ENCODE measurements around the gene MC2R.
"Not testable (repeated sequence)": the region's sequence is repeated elsewhere in the genome, so short reads cannot be mapped to it uniquely, and the experiment has no call there.

MC2R gene

DNA sequence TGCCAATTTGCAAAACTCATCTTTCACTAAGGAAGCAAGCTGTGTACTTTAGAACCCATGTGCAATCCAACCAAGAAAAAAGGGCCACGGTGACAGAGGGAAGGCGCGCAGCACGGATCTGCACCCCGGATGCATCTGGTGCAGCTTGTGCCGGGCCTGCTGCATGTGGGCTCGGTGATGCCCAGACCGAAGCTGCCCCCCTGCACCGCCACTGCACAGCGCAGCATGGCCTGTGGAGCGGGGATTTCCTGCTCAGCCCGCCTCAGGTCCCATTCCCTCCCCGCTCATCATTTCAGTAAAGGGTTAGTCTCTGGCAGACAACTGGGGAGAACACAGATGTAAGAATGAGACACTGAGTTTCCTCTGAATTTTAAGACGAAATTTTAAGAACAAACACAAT lies 43.0 kb downstream of the MC2R start:
- DNase-seq (ENCODE audit: low spot score), result no peak
- H3K27ac ChIP-seq, result no peak overlapping the region
- TF ChIP-seq, protein P1, sequence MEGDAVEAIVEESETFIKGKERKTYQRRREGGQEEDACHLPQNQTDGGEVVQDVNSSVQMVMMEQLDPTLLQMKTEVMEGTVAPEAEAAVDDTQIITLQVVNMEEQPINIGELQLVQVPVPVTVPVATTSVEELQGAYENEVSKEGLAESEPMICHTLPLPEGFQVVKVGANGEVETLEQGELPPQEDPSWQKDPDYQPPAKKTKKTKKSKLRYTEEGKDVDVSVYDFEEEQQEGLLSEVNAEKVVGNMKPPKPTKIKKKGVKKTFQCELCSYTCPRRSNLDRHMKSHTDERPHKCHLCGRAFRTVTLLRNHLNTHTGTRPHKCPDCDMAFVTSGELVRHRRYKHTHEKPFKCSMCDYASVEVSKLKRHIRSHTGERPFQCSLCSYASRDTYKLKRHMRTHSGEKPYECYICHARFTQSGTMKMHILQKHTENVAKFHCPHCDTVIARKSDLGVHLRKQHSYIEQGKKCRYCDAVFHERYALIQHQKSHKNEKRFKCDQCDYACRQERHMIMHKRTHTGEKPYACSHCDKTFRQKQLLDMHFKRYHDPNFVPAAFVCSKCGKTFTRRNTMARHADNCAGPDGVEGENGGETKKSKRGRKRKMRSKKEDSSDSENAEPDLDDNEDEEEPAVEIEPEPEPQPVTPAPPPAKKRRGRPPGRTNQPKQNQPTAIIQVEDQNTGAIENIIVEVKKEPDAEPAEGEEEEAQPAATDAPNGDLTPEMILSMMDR (IDR thresholded peaks at IDR 0.05), result no peak
- no peak overlapping the region for H3K4me3 ChIP-seq

DNA sequence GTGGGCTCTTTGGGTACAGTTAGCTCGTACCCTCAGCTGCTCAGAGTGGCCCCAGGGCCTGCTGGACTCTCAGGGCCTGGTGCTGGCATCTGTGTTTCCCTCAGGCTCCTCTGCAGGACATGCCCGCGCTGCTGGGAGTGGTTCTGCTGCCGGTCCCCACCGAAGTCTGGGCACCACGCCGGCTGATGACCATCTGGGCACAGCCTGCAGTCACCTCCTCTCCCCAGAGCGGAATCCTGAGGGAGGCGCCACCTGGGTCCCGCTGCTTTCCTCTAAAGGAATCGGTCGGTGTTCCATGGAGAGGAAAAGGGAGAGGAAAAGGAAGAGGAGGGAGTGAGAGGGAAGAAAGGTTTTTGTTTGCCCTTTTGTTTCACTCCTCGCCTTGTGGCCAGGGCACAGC lies 43.6 kb downstream of the MC2R start:
- TF ChIP-seq, protein P1 (IDR thresholded peaks at IDR 0.05), result no peak
- no peak for DNase-seq (ENCODE audit: low spot score)
- Histone ChIP-seq H3K27ac (no peak overlapping the region), H3K4me3 (no peak overlapping the region)

DNA sequence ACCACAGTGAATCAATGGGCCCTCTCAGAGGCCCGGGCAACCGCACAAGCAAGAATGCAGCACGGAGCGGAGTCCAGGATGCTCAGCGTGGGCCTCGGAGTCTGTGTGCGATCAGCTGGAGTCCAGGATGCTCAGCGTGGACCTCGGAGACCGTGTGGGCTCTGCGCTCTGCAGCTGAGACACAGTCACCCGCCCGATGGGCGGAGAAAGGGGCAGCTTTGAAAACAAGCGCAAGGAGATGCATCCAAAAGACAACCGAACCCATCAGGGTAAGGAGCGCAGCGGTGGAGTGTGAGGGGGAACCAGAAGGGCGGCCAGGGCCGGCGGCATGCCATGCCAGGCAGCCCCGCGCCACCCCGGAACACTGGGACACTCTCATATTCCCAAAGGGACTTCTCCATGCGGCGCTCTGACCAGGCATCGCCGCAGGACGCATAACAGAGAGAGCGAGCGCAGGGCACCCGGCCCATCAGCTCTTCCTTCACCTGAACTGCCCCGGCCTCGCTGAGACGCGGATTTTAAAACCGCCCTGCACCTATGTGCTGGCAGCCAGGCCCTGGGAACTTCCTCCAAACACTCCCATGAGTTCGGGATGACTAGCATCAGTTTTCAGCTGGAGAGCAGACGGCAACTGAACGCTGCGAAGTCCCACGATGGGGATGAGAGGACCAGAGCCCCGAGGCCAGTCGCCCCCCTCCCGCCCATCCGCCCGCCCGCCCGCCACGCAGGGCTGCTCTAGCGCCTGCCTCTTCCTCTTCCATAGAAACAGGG lies 46.6 kb downstream of the MC2R start:
- DNase-seq (ENCODE audit: low spot score), result no peak
- peak overlapping the region; percentile 28 for H3K4me3 ChIP-seq
- TF ChIP-seq, protein P1 (IDR thresholded peaks at IDR 0.05), result no peak
- no peak overlapping the region for H3K27ac ChIP-seq

DNA sequence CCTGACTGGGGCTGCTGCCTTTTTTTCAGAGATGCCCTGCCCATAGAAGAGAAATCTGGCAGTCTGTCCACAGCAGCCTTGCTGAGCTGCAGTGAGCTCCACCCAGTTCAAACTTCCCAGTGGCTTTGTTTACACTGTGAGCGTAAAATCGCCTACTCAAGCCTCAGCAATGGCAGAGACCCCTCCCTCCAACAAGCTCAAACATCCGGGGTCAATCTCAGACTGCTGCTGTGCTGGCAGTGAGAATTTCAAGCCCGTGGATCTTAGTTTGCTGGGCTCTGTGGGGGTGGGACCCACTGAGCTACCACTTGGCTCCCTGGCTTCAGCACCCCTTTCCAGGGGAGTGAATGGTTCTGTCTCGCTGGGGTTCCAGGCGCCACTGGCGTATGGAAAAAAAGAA lies 52.4 kb downstream of the MC2R start:
- not testable (repeated sequence) for H3K4me3 ChIP-seq; H3K27ac ChIP-seq; DNase-seq (ENCODE audit: low spot score)

DNA sequence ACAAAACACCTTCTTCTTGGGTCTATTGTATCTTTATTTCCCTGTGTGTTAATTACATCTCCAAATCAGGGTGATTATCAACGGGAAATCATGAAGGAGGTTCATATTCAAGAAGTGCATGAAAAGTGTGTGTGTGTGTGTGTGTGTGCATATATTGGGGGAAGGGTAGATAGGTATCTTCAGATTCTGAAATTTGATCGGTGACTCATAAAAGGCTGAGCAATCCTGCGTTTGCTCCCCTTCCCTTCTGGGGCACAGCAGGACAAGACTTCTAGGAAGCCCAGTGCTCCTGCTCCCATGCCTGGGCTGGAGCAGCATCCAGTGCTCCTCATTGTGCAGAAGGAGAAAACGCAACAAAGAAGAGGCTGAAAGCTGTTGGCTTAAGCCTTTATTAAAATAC lies 65.5 kb downstream of the MC2R start:
- no peak overlapping the region for H3K4me3 ChIP-seq
- TF ChIP-seq, protein P1 (IDR thresholded peaks at IDR 0.05), result no peak
- H3K27ac ChIP-seq, result no peak overlapping the region
- no peak for DNase-seq (ENCODE audit: low spot score)

DNA sequence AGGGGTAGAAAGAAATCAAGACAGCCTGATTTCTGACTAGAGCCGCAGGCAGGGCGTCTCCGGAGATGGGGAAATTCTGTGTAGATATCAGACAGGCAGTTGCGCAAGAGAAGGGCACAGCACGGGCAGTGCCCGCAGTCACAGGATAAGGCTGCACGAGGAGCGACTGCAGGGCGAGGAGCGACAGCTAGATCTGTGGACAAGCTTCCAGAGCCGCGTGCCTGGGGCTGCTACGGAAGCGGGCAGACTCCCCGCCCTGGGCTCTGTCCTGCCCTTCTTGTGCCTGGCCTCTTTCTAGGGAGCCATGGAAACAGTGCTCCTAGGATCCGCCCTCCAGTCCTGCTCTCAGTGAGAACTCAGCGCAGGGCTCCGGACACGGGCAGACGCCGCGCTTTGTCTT lies 78.8 kb downstream of the MC2R start:
- TF ChIP-seq, protein P1 (IDR thresholded peaks at IDR 0.05), result no peak
- H3K4me3 ChIP-seq, result no peak overlapping the region
- no peak for DNase-seq (ENCODE audit: low spot score)
- H3K27ac ChIP-seq, result no peak overlapping the region

DNA sequence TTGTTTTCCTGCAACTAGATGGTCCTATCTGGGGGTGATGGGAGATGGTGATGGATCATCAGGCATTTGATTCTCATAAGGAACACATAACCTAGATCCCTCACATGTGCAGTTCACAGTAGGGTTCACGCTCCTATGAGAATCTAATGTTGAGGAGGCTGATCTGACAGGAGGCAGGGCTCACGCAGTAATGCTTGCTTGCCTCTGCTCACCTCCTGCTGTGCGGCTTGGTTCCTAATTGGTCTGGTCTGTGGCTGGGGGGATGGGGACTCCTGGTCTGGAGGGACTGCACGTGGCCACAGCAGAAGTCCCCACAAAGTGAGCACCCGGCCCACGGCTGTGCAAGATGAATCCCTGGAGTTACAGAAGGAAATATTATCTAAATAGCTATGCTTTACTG lies 80.1 kb downstream of the MC2R start:
- DNase-seq (ENCODE audit: low spot score), result no peak

More for the DNA sequence above, 80.1 kb downstream of the MC2R start:
- TF ChIP-seq, protein P1 (IDR thresholded peaks at IDR 0.05), result no peak
- Histone ChIP-seq H3K4me3 (no peak overlapping the region), H3K27ac (no peak overlapping the region)
